GM12801 (cell line): Measurements from ENCODE around the gene LZTS2.

Experiments
- CTCF ChIP-seq: IDR thresholded peaks from one replicate; pipeline ENCODE4 v1.5.1; 2011; ENCODE audit warnings: control low read depth; ENCODE audit not compliant: insufficient read length; ENCODE audit errors: extremely low read depth

The LZTS2 gene

GRCh38 chr10:101052285-101052684, 52.7 kb downstream of the LZTS2 start:
- no peak for TF ChIP-seq CTCF

GRCh38 chr10:101053516-101053915, 53.9 kb downstream of the LZTS2 start:
- TF ChIP-seq CTCF, result no peak

- TF ChIP-seq CTCF, result no peak
Observed at GRCh38 chr10:101054351-101054750, 54.7 kb downstream of the LZTS2 start.

- TF ChIP-seq CTCF, result no peak
Observed at GRCh38 chr10:101054876-101055275, 55.3 kb downstream of the LZTS2 start.

GRCh38 chr10:101055411-101055810, 55.8 kb downstream of the LZTS2 start:
- no peak for TF ChIP-seq CTCF

GRCh38 chr10:101056365-101057151, 57.0 kb downstream of the LZTS2 start:
- no peak for TF ChIP-seq CTCF
